WTC11 (cell line): ENCODE results near the gene STAC2.

Source experiments
- FOXP1 ChIP-seq: sonication (generic); formaldehyde crosslinking; IDR thresholded peaks from 2 replicates; pipeline ENCODE4 v1.8.0; 2022; ENCODE audit warnings: missing genetic modification reagents, mild to moderate bottlenecking, moderate library complexity, borderline replicate concordance
- ZBTB21 ChIP-seq: sonication (generic); formaldehyde crosslinking; IDR thresholded peaks from 2 replicates; pipeline ENCODE4 v1.8.1; 2023; ENCODE audit warnings: mild to moderate bottlenecking, missing genetic modification reagents, borderline replicate concordance
- ZNF121 ChIP-seq: sonication (generic); formaldehyde crosslinking; IDR thresholded peaks from 2 replicates; pipeline ENCODE4 v1.8.0; 2023; ENCODE audit warnings: missing genetic modification reagents
- ZNF396 ChIP-seq: fragments of 250-450 bp; sonication (Bioruptor Pico); IDR thresholded peaks from 2 replicates; pipeline ENCODE4 v1.8.0; 2021; ENCODE audit warnings: mild to moderate bottlenecking, moderate library complexity, borderline replicate concordance
- TF ChIP-seq, protein P1 (sequence below): fragments of 200-600 bp; IDR thresholded peaks from 2 replicates; pipeline ENCODE4 v1.8.0; 2022; ENCODE audit warnings: antibody characterized with exemption
- TF ChIP-seq, protein P2 (sequence below): sonication (generic); formaldehyde crosslinking; IDR thresholded peaks from 2 replicates; pipeline ENCODE4 v1.8.0; 2022; ENCODE audit warnings: mild to moderate bottlenecking, missing genetic modification reagents
- TF ChIP-seq, protein P3 (sequence below): sonication (generic); formaldehyde crosslinking; IDR thresholded peaks from 2 replicates; pipeline ENCODE4 v1.8.0; 2022; ENCODE audit warnings: mild to moderate bottlenecking, missing genetic modification reagents
- TF ChIP-seq, protein P4 (sequence below): sonication (generic); formaldehyde crosslinking; IDR thresholded peaks from 2 replicates; pipeline ENCODE4 v1.8.1; 2022; ENCODE audit warnings: low read depth, missing genetic modification reagents, borderline replicate concordance
- TF ChIP-seq, protein P5 (sequence below): sonication (generic); formaldehyde crosslinking; IDR thresholded peaks from 2 replicates; pipeline ENCODE4 v1.8.1; 2022; ENCODE audit warnings: low read depth, mild to moderate bottlenecking, moderate library complexity, missing genetic modification reagents, borderline replicate concordance
- TF ChIP-seq, protein P6 (sequence below): sonication (generic); formaldehyde crosslinking; IDR thresholded peaks from 2 replicates; pipeline ENCODE4 v1.8.1; 2023; ENCODE audit warnings: mild to moderate bottlenecking, missing genetic modification reagents, moderate library complexity

DNA sequence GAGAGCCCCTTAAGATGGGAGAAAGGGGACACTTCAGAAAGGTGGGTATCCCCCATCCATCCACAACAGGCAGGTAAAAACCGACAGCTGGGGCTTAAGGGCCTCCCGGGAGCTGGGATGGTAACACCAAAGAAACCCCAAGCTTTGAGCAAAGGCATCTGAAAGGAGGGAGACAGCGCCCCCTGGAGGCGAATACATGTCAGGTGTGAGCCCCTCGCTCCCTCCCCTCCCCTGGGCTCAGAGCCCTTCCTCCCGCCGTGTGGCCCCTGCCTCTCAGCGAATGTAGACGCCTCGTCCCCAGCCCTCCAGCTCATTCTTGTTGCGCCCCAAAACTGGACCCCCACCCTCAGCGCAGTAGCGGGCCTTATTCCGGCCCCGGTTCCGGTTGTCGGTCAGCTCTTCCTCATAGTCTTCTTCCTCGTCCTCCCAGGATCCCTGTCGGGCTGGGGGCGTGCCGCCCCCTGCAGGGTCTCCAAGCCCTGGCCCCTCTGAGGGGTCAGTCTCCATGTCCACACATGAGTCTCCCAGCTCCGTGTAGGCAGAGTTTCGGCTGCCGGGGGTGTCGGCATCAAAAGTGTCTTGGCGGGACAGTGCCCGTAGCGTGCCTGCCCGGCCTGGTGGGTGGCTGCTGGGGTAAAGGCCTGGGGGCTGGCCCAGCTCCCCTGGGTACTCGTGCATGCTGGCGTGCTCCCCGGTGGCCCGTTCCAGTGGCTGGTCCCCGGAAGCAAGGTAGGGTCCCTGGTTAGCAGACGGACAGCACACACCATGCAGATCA, 50.6 kb downstream of the STAC2 start:
- TF ChIP-seq, protein P1, sequence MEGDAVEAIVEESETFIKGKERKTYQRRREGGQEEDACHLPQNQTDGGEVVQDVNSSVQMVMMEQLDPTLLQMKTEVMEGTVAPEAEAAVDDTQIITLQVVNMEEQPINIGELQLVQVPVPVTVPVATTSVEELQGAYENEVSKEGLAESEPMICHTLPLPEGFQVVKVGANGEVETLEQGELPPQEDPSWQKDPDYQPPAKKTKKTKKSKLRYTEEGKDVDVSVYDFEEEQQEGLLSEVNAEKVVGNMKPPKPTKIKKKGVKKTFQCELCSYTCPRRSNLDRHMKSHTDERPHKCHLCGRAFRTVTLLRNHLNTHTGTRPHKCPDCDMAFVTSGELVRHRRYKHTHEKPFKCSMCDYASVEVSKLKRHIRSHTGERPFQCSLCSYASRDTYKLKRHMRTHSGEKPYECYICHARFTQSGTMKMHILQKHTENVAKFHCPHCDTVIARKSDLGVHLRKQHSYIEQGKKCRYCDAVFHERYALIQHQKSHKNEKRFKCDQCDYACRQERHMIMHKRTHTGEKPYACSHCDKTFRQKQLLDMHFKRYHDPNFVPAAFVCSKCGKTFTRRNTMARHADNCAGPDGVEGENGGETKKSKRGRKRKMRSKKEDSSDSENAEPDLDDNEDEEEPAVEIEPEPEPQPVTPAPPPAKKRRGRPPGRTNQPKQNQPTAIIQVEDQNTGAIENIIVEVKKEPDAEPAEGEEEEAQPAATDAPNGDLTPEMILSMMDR: peak; percentile 98
- TF ChIP-seq, protein P2, sequence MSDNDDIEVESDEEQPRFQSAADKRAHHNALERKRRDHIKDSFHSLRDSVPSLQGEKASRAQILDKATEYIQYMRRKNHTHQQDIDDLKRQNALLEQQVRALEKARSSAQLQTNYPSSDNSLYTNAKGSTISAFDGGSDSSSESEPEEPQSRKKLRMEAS: no peak
- TF ChIP-seq, protein P3, sequence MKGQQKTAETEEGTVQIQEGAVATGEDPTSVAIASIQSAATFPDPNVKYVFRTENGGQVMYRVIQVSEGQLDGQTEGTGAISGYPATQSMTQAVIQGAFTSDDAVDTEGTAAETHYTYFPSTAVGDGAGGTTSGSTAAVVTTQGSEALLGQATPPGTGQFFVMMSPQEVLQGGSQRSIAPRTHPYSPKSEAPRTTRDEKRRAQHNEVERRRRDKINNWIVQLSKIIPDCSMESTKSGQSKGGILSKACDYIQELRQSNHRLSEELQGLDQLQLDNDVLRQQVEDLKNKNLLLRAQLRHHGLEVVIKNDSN (CRISPR knock-in tag): no peak
- TF ChIP-seq FOXP1 (no peak), ZNF121 (no peak), ZBTB21 (no peak), ZNF396 (CRISPR knock-in tag) (no peak)
- TF ChIP-seq, protein P4, sequence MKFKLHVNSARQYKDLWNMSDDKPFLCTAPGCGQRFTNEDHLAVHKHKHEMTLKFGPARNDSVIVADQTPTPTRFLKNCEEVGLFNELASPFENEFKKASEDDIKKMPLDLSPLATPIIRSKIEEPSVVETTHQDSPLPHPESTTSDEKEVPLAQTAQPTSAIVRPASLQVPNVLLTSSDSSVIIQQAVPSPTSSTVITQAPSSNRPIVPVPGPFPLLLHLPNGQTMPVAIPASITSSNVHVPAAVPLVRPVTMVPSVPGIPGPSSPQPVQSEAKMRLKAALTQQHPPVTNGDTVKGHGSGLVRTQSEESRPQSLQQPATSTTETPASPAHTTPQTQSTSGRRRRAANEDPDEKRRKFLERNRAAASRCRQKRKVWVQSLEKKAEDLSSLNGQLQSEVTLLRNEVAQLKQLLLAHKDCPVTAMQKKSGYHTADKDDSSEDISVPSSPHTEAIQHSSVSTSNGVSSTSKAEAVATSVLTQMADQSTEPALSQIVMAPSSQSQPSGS (CRISPR knock-in tag): no peak
- TF ChIP-seq, protein P5, sequence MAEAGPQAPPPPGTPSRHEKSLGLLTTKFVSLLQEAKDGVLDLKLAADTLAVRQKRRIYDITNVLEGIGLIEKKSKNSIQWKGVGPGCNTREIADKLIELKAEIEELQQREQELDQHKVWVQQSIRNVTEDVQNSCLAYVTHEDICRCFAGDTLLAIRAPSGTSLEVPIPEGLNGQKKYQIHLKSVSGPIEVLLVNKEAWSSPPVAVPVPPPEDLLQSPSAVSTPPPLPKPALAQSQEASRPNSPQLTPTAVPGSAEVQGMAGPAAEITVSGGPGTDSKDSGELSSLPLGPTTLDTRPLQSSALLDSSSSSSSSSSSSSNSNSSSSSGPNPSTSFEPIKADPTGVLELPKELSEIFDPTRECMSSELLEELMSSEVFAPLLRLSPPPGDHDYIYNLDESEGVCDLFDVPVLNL (CRISPR knock-in tag): no peak
- TF ChIP-seq, protein P6, sequence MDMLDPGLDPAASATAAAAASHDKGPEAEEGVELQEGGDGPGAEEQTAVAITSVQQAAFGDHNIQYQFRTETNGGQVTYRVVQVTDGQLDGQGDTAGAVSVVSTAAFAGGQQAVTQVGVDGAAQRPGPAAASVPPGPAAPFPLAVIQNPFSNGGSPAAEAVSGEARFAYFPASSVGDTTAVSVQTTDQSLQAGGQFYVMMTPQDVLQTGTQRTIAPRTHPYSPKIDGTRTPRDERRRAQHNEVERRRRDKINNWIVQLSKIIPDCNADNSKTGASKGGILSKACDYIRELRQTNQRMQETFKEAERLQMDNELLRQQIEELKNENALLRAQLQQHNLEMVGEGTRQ (CRISPR knock-in tag): no peak
